Gastrocnemius medialis (tissue), 4 donors: ENCODE measurements around the gene ORAI1.

Experiments
- CTCF ChIP-seq, 5 experiments: fragments of 450-650 bp in 3 of 5; fragments of 200-600 bp in 2 of 5; sonication (generic) in 2 of 5; IDR thresholded peaks in 4 of 5; conservative IDR thresholded peaks in 1 of 5; 1 replicate in 4 of 5; 2 replicates in 1 of 5; pipeline ENCODE4 v1.5.1; 2016 to 2019; ENCODE audit warnings: antibody characterized with exemption in 5 of 5, mild to moderate bottlenecking in 3 of 5, moderate library complexity in 3 of 5
- POLR2A ChIP-seq, 2 donors: fragments of 450-650 bp; IDR thresholded peaks; one replicate each; pipeline ENCODE4 v1.6.1; 2017; ENCODE audit warnings: antibody characterized with exemption in 2 of 2, mild to moderate bottlenecking in 2 of 2, moderate library complexity in 2 of 2

GRCh38 chr12:121653999-121654398 lies 27.7 kb downstream of the ORAI1 start:
- no peak for TF ChIP-seq CTCF (IDR thresholded peaks at IDR 0.05 in 4 of 5, conservative IDR thresholded peaks at IDR 0.05 in 1 of 5)
- TF ChIP-seq POLR2A (IDR thresholded peaks at IDR 0.05), result no peak
